Fibroblast of lung (primary cell): Measurements from ENCODE around the gene FOXS1. TPM values are rescaled to one million over a fixed set of nuclear protein-coding genes. Genes with fewer than 3 reads are reported as not detected.

ENCODE experiments used
- DNase-seq, 2 donors: peaks; one replicate each; pipeline versions ENCODE4 v3.0.0 to v3.0.0-alpha.2; 2010; ENCODE audit warnings: low read depth in 2 of 2
- H2AFZ ChIP-seq: 2 replicates; pipeline ENCODE4 v1.5.1; 2012; ENCODE audit warnings: low read length, control low read depth, inconsistent platforms
- H3K27ac ChIP-seq: 2 replicates; pipeline ENCODE4 v1.5.1; 2011; ENCODE audit warnings: low read length, control low read depth; ENCODE audit not compliant: insufficient read depth
- H3K27me3 ChIP-seq: 2 replicates; pipeline ENCODE4 v1.5.1; 2011; ENCODE audit warnings: mild to moderate bottlenecking, low read length; ENCODE audit not compliant: control insufficient read depth, insufficient read depth
- H3K36me3 ChIP-seq: 2 replicates; pipeline ENCODE4 v1.5.1; 2011; ENCODE audit warnings: low read length; ENCODE audit not compliant: control insufficient read depth, insufficient read depth
- H3K4me1 ChIP-seq: 2 replicates; pipeline ENCODE4 v1.5.1; 2011; ENCODE audit warnings: low read length; ENCODE audit not compliant: control insufficient read depth, insufficient read depth; ENCODE audit errors: extremely low read depth
- H3K4me2 ChIP-seq: 2 replicates; pipeline ENCODE4 v1.5.1; 2011; ENCODE audit warnings: low read length, control low read depth; ENCODE audit not compliant: insufficient read depth; ENCODE audit errors: extremely low read depth
- H3K4me3 ChIP-seq, 4 experiments: fragments of 200-600 bp in 1 of 4; sonication (generic) in 1 of 4; replicated peaks in 1 of 4; 2 replicates each; pipeline ENCODE4 v1.5.1; 2011 to 2016; ENCODE audit warnings: low read length in 4 of 4, low read depth in 3 of 4, mild to moderate bottlenecking in 3 of 4, control low read depth in 2 of 4, inconsistent platforms in 1 of 4, mixed read lengths in 1 of 4; ENCODE audit not compliant: insufficient read depth in 1 of 4; ENCODE audit errors: control extremely low read depth in 1 of 4
- H3K79me2 ChIP-seq: 2 replicates; pipeline ENCODE4 v1.5.1; 2012; ENCODE audit warnings: mild to moderate bottlenecking, low read length, inconsistent platforms; ENCODE audit not compliant: control insufficient read depth, insufficient read depth
- H3K9ac ChIP-seq: 2 replicates; pipeline ENCODE4 v1.5.1; 2011; ENCODE audit warnings: mild to moderate bottlenecking, low read length, control low read depth; ENCODE audit not compliant: insufficient read depth
- H3K9me3 ChIP-seq: 2 replicates; pipeline ENCODE4 v1.5.1; 2012; ENCODE audit warnings: low read depth, low read length; ENCODE audit not compliant: control insufficient read depth, insufficient read depth
- H4K20me1 ChIP-seq: 2 replicates; pipeline ENCODE4 v1.5.1; 2011; ENCODE audit warnings: low read length; ENCODE audit not compliant: control insufficient read depth, insufficient read depth; ENCODE audit errors: extremely low read depth
- EZH2 ChIP-seq: IDR thresholded peaks from 2 replicates; pipeline ENCODE4 v1.5.1; 2012; ENCODE audit warnings: low read length, control low read depth, mild to moderate bottlenecking; ENCODE audit errors: missing control alignments
- polyA plus RNA-seq, 2 donors: library from polyadenylated mRNA; depleted of rRNA in 1 of 2; stranded (reverse) in 1 of 2; unstranded in 1 of 2; fragments of >200 nt; gene quantifications; 2 replicates each; pipeline ENCODE4 v1.2.1, GENCODE V29; 2011 to 2012; ENCODE audit warnings: missing spikeins in 1 of 2
- total RNA-seq: library from RNA; depleted of rRNA; stranded (reverse); fragments of >200 nt; gene quantifications from 2 replicates; pipeline ENCODE4 v1.2.1, GENCODE V29; 2014
- TF ChIP-seq, protein P1 (sequence below), 2 donors: IDR thresholded peaks in 1 of 2; conservative IDR thresholded peaks in 1 of 2; 1 replicate in 1 of 2; 2 replicates in 1 of 2; pipeline ENCODE4 v1.5.1; 2011 to 2012; ENCODE audit warnings: low read length in 2 of 2, control low read depth in 1 of 2, inconsistent platforms in 1 of 2, low read depth in 1 of 2, mild to moderate bottlenecking in 1 of 2

The FOXS1 gene
- total and polyA plus RNA-seq, 2 donors (not counting 1 experiment from before 2014, with no cell fraction given): under 0.01 TPM; not detected in 1

DNA sequence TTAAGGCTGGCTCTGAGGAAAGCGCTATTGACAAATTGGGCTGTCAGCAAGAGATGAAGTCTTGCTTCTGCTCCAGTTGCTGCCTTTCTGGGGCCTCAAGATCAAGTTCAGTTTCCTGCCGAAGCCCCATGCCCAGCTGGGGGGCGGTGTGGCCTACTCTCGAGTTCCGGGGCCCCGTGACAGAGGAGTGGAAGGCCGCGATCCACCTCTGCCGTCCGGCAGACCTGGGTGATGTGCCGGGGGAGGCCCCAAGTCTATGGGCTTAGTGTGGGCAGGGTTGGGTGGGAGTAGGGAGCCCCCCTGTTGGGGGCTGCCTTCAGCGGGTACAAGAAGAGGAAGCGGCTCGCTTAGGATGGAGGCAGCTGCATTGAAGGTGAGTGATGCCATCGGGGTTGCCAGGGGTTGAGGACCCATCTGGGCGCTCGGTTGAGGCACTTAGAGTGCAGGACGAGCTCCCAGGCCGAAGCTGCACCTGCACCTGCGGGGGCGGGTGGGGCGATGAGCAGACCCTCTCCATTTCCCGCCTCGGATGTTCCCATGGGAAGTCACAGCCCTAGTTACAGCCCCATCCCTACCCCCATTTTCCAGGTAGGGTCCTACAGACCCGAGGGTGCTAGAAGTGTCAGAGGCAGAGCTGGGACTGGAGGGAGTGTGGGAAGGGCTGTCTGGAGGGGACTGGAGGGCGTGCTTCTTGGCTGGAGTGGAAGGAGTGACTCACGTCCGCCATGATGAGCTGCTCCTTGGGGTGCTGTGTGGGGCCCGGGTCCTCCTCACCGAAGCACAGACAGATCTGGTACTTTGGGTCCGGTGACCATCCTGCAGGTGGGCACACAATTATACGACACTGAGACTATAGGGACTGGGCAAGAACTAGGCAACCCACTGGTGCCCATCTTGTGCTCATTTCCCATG lies 2.9 kb upstream of the FOXS1 start:
- Histone ChIP-seq H3K4me2 (no peak overlapping the region), H4K20me1 (no peaks in the 10 kb centered on the region), H3K9me3 (no peaks in the 10 kb centered on the region), H2AFZ (no peak overlapping the region), H3K36me3 (no peaks in the 10 kb centered on the region), H3K27me3 (peaks cover 16% of the 10 kb centered on the region), H3K4me1 (peaks cover 2% of the 10 kb centered on the region), H3K9ac (no peak overlapping the region), H3K27ac (no peak overlapping the region), H3K79me2 (no peaks in the 10 kb centered on the region), H3K4me3 (no peak overlapping the region)
- no peak for DNase-seq
- TF ChIP-seq, protein P1, sequence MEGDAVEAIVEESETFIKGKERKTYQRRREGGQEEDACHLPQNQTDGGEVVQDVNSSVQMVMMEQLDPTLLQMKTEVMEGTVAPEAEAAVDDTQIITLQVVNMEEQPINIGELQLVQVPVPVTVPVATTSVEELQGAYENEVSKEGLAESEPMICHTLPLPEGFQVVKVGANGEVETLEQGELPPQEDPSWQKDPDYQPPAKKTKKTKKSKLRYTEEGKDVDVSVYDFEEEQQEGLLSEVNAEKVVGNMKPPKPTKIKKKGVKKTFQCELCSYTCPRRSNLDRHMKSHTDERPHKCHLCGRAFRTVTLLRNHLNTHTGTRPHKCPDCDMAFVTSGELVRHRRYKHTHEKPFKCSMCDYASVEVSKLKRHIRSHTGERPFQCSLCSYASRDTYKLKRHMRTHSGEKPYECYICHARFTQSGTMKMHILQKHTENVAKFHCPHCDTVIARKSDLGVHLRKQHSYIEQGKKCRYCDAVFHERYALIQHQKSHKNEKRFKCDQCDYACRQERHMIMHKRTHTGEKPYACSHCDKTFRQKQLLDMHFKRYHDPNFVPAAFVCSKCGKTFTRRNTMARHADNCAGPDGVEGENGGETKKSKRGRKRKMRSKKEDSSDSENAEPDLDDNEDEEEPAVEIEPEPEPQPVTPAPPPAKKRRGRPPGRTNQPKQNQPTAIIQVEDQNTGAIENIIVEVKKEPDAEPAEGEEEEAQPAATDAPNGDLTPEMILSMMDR (conservative IDR thresholded peaks at IDR 0.05 in 1 of 2, IDR thresholded peaks at IDR 0.05 in 1 of 2; ENCODE audit: low read depth in 1 of 2, low read length in 2 of 2): no peak
- no peak for TF ChIP-seq EZH2

DNA sequence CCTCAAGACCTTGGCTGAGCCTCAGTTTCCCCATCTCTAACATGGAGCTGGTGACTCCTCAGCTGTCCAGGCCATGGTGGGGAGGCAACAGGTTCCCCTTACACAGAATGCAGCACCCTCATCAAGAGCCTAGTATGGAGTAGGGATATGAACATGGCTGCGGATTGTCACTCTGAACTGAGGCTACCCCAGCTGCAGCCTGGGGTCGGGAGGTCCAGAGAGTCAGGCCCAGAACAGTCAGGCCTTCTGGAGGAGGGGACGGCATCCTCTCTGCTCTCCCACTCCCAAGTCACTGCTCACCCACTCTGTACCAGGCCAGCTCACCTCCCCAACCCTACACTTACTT lies 1.4 kb upstream of the FOXS1 start:
- Histone ChIP-seq H3K27me3 (peaks cover 16% of the 10 kb centered on the region), H3K9me3 (no peaks in the 10 kb centered on the region), H3K4me3 (no peak overlapping the region), H3K79me2 (no peaks in the 10 kb centered on the region), H3K27ac (no peak overlapping the region), H3K36me3 (no peaks in the 10 kb centered on the region), H3K4me2 (no peak overlapping the region), H3K9ac (no peak overlapping the region), H2AFZ (no peak overlapping the region), H4K20me1 (no peaks in the 10 kb centered on the region), H3K4me1 (peaks cover 18% of the 10 kb centered on the region)
- TF ChIP-seq, protein P1 (conservative IDR thresholded peaks at IDR 0.05 in 1 of 2, IDR thresholded peaks at IDR 0.05 in 1 of 2; ENCODE audit: low read depth in 1 of 2, low read length in 2 of 2): no peak
- TF ChIP-seq EZH2: no peak
- no peak for DNase-seq

DNA sequence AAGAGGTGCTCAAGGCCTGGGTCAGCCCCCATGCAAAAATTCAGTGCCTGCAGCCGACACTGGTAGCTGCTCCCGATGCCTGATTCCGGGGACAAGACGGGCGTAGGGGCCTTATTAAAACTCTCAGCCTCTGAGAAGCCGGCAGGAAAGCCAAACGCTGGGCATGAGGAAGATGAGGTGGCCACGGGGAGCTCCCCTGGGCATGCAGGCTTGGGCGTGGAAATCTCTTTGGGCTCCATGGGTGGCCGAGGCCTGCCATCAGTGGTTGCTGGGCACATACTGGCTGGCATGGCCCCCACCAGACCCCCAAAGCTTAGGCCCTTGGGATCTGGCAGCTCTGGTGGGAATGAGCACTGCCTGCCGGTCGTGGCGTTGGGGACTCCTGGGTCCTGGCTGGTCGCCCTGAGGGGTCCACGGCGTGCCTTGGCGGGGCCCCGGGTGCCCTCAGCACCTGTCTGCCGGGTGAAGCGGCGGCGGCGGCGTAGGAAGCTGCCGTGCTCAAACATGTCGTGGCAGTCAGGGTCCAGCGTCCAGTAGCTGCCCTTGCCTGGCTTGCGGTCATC lies 586 bp downstream of the FOXS1 start:
- Histone ChIP-seq H2AFZ (no peak overlapping the region), H3K27ac (no peak overlapping the region), H3K4me3 (no peak overlapping the region), H3K36me3 (no peaks in the 10 kb centered on the region), H3K27me3 (peaks cover 12% of the 10 kb centered on the region), H4K20me1 (no peaks in the 10 kb centered on the region), H3K79me2 (no peaks in the 10 kb centered on the region), H3K9ac (no peak overlapping the region), H3K9me3 (no peaks in the 10 kb centered on the region), H3K4me2 (no peak overlapping the region), H3K4me1 (peaks cover 28% of the 10 kb centered on the region)
- no peak for TF ChIP-seq EZH2
- TF ChIP-seq, protein P1 (conservative IDR thresholded peaks at IDR 0.05 in 1 of 2, IDR thresholded peaks at IDR 0.05 in 1 of 2; ENCODE audit: low read depth in 1 of 2, low read length in 2 of 2): no peak
- no peak for DNase-seq
